ENCODE measurements around the gene BCAP31.

BCAP31 gene

DNA sequence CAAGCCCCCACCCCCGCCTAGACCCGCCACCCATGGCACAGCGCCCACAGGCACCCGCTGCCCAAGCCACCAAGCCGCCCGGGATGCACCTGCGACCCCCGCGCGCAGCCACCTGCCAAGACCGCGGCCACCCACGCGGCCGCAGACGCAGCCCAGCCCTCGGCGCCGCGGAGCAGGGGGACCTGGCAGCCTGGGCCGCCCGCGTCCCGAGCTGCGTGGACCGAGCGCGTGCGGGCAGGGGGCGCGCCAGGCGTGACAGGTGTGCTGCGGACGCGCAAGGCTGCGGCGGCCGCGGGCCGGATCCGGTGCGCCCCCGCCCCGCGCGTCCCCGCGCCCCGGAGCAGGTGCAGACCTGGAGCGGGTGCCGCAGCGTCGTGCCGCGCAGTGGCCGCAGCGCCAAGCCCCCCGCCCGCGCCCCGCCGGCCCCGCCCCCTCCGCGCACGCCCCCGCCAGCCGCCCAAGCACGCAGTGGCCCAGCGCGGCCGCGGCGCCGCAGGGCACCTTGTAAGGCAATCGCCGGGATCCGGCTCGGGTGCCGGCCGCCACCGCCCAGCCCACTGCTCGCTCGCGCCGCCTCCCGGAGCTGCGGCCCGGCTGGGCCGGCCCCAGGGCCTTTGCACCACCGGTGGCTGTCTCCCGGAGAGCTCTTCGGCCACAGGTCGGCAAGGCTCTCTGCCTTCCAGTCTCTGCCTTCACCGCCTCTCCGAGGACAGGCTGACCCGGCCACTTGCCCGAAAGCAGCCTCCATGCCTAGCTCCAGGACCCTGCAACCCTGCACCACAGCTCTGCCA lies 50.6 kb downstream of the BCAP31 start, which contains the start of gene PNCK:
PNCK (minus strand) TSS at position 386 of the 791 bp plus-strand sequence. CDS start 737 bp downstream, outside the sequence.
- DNase-seq (ENCODE audit: low read depth) = no peak

DNA sequence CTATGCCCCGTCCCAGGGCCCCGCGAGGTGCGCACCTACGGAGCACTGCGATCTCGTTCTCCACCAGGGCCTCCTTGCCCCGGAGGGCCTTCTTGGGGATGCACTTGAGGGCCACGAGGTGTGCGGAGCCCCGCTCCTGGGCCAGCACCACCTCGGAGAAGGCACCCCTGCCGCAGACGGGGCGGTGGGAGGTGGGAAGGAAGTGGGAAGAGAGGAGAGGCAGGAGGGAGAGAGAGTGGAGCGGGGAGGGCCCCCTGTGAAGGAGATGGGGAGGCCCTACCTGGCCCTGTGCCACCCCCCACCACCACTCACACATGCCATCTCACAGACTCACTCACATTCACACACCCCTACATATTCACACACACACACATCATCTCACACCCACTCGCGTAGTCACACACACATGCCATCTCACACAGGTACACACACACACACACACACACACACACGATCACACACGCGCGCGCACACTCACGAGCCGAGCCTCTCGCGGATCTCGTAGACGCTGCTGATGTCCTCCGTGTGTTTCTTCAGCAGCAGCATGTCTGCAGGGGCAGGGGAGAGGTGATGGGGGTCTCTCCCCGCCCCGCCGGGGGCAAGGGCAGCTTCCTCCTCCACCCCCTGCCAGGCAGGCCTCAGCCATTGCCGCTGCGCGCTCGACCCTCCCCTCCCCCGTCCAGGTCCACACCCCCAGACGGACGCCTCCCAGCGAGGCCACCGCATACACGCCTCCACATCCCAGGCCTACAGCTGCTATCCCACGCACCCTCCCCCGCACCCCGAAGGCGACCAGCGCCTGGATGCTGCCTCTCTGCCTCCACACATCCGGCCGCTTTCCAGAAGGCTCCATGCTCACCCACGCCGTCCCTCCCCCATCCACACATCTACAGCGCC lies 51.4 kb downstream of the BCAP31 start:
- DNase-seq (ENCODE audit: low read depth) = no peak

DNA sequence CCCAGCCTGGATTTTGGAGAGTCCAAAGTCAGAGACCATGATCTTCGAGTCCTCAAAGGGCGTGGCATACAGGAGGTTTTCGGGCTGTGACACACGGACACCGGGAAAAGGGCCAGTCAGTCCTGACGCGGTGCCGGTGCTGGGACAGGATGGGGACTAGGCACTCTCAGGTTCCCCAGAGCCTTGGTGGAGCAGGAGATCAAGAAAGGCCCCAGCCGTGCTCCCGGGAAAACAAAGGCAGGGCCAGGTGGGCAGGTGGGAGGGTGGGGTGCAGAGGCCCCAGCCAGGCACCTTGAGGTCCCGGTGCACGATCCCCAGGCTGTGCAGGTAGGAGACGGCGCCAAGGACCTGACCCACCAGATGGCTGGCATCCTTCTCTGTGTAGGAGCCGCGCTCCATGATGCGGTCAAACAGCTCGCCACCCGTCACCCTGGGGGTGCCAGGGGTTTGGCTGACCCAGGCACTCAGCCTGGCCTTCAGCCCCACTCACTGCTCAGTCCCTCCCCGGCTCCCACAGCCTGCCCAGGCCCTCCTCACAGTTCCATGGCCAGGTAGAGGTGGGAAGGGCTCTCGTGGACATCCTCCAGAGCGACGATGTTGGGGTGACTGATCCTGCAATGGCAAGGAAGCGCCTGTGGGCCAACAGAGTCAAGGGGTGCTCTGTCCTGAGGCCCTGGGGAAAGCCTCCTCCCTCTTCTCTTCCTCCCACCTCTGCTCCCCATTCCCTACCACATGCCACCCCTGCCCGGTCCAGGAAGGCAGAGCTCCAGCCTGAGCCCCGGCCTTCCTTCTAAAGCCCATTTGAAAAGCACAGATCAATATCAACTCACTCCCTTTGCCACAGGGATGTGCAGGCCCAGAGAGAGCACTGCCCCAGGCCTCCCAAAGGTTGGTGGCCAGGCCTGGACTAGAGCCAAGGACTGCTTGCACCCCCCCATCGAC lies 52.3 kb downstream of the BCAP31 start:
- DNase-seq (ENCODE audit: low read depth) = no peak

DNA sequence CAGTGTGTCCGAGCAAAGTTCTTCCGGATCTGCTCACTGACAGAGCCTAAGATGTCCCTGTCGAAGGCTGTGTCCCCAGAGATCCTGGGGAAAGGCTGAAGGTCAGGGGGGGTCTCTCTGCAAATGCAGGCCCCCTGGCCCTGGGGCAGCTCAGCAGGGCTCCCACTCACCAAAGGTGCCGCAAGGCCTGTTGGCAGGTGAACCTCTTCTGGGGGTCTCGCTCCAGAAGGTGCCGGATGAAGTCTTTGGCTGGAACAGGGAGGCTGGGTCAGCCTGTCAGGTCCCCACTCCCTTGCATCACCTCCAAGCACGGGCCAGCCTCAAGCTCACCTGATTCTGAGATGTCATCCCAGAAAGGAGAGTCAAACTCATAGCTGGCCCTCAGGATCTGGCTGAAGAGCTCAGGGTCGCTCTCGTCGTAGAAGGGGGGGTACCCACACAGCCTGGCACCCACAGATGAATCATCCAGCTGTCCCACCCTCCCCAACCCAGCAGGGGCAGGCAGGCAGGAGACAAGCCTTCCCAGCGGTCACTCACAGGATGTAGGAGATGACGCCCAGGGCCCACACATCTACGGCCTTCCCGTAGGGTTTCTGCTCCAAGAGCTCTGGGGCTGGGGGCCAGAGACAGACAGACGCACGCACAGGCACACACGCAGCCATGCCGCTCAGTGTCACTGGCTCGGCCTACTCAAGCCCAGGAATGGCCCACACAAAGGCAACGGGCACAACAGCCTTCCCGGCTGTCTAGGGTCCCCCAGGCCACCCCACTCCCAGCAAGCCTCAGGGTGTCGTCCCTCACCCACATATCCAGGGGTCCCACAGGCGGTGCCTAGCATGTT lies 53.2 kb downstream of the BCAP31 start:
- no peak for DNase-seq (ENCODE audit: low read depth)

DNA sequence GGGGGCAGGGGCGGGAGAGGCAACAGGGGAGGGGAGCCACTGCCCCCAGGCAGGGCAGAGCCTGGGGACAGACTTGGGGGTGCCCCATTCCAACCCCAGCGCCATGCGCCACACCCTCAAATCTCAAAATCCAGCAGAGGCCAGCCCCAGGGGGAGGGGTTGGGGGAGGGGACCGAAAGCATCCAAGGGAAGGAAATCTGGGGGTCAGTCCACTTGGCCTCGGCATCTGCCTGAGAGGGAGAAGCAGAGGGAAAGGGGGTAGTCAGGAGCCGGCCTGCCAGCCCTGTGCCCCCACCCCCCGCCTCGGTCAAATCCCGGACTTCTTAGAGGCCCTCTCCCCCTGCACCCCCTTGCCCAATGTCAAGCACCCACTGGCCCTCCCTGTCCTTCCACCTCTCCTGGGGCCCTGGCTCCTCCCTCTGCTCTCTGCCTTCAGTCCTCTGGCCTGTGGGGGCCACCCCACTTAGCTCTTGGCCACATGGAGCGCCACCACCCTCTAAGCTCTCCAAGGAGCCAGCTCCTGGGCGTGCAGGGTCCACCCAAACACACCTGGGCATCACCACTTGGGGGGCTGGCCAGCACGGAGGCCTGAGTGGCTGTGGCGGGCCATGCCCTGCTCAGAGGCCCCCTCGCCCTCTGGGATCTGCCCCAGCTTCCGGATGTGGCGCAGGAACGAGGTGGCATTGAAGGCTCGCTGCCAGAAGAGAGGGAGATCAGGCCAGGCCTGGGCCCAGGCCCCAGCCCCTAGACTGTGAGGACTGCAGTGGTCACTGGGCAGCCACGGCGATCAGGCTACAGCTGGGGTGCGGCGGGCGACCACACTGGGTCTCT lies 54.1 kb downstream of the BCAP31 start:
- DNase-seq (ENCODE audit: low read depth) = no peak

DNA sequence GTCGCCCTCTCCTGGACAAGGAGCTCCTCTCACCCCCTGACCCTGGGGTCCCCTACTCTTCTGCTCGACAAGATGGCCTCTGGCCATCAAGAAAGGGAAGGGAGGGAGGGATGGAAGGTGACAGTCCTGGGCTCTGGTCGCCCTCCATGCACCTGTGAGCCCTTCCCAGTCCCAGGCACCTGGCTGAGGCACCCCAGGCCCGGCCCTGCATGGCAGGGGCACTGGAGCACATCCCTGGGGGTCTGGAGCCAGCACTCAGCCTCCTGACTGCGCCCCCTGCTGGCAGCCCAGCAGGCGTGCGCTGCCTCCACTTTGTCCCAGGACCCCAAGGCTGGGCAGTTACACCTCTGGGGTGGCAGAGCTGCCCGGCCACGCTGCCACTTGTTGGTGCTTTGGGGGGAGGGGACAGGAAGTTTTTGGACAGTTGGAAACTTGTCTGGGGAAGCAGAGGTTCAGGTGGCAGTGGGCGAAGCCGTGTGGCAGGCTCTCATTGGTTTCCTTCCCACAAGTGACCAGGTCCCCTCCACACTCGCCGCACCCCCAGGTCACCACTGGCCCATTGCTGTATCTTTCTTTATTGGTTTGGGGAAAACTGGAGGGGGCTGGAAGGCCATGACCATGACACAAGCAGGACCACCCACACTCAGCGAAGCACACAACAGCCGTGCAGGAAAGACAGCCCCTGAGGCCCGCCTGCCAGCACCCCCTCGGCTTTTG lies 54.9 kb downstream of the BCAP31 start:
- no peak for DNase-seq (ENCODE audit: low read depth)

DNA sequence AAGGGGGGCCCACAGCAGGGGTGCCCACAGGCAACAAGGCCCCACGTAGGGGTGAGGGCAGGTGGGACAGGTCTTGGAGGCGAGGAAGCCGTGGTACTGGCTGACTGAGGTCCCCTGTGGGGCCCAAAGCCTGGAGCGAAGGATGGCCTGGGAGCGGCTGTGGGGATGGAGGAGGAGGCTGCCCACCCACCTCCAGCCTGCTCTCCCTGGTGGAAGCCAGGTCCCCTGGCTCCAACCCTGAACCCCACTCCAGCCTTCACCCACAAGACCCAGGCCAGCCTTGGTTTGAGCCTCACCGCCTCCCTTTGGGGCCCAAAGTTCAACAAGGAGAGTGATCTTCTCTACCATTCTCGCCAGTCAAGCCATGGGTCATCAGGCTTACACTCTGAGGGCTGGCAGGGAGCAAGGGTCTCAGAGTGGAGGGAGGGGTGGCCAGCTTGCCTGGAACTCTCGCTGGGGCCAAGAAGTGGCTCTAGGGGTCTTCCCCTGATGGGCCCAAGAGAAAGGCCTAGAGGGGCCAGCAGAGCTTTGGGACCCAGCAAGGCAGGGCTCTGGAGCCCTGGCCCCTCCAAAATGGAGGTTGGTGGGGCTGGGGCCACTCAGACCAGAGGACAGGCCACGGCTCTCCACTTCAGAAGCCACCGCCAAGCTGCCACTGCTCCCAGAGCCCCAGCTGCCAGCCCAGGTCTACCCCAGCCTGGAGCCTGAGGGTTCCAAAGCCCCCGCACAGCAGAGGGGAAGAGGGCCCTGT lies 55.6 kb downstream of the BCAP31 start:
- no peak for DNase-seq (ENCODE audit: low read depth)

DNA sequence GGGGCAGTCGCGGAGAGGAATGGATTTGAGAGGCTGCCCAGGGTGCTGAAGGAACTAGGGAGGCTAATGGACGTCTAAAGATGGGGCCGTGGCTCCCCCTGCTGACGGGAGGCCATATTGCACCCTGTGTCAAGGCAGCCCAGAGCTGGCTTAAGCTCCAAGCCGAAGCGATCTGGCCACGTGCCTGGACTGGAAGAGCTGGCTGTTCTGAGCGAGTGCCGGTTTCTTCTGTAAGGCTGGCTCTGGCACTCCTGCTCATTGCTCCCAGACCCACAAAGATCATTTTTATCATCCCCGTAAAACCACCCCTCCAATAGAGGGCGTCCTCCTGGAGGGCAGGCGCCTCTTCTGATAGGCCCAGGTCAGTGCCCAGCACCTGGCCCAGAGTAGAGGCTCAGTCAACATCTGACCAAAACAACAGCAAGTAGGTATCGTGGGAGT lies 56.2 kb downstream of the BCAP31 start:
- DNase-seq (ENCODE audit: low read depth) = peak; percentile 16

DNA sequence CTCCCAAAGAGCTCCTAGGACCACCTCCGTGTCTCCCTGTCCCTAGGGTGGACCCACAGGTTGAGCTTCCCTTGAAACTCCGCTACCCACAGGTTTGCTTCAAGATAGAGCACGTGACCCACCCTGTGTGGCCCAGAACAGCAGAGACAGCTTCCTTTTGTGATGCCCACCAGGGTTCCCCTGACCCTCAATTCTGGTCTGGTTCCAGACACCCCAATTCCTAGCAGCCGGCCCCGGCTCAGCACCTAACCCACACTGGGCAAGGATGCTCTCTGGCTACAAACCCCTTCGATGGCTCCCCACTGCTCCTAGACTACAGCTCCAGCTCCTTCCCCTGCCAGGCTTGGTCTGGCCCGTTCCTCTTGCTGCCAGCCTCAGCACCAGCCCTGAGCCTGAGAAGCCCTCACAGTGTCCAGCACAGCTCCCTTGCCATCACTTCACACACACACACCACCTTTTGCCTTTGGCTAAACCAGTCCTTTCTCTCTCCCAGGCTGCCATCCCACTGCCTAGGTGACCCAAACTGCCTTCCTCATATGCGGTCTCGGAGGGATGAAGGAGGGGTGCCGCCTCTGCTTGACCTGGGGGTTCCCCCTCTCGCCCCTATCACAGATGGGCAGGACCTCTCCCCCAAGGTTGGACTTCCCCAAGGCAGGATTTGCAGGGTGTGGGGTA lies 56.8 kb downstream of the BCAP31 start:
- DNase-seq (ENCODE audit: low read depth) = no peak

DNA sequence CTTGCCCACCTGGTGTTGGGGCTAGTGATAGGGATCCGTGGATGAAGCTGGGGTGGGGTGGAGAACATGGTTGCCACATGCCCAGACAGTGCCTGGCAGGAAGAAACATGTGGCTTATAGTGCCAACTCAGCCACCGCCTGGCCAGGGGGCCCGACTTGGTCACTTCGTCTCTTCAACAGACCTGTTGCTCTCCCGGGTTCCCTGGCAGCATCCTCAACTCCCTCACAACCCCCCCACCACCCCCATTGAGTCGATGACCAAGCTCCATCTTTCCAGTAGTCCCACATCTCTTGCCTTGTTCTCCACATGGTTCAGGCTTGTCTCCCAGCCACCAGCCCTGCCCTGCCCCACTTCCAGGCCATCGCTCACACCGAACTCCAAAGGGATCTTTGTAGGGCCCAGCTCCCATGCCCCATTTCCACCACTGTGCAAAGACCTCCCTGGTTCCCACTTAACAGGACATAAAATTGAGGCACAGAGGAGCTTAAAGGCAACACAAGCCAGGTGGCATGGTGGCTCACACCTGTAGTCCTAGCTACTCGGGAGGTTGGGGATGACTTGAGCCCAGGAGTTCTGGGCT lies 58.4 kb downstream of the BCAP31 start:
- DNase-seq (ENCODE audit: low read depth) = no peak

DNA sequence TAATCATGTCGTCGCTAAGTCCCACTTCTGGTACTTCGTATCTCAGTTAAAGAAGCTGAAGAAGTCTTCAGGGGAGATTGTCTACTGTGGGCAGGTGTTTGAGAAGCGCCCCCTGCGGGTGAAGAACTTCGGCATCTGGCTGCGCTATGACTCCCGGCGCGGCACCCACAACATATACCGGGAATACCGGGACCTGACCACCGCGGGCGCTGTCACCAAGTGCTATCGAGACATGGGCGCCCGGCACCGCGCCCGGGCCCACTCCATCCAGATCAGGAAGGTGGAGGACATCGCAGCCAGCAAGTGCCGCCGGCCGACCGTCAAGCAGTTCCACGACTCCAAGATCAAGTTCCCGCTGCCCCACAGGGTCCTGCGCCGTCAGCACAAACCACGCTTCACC lies 61.9 kb downstream of the BCAP31 start:
- DNase-seq (ENCODE audit: low read depth) = no peak

DNA sequence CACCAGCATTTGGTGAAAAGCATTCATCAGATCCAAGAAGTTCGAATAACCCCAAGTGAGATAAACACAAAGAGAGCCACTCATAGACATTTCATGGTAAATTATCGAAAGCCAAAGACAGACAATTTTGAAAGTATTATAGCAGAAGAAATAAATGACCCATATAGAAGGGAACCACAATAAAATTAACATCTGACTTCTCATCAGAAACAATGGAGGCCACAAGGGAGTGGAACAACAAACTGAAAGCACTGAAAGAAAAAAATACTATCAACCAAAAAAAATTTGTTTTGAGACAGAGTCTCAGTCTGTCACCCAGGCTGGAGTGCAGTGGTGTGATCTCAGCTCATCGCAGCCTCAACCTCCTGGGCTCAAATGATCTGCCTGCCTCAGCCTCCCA lies 64.9 kb downstream of the BCAP31 start:
- DNase-seq (ENCODE audit: low read depth) = no peak

DNA sequence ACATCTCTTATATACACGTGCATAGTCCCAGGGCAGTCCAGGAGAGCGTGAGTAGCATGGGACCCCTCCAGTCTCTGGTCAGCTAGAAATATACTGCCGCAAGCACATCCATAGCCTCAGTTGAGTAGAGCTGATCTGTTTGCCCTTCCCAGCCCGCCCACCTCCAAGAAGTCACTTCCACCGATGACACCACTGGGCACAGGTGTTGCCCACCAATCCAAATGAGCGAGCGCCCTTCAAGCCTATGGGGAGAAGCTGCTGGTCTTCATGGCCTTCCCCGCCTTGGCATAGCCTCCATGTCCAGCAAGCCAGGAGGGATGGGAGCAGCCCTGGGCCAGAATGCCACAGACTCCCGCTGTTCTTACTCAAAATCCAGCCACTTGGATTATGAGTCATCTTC lies 67.0 kb downstream of the BCAP31 start:
- no peak for DNase-seq (ENCODE audit: low read depth)

DNA sequence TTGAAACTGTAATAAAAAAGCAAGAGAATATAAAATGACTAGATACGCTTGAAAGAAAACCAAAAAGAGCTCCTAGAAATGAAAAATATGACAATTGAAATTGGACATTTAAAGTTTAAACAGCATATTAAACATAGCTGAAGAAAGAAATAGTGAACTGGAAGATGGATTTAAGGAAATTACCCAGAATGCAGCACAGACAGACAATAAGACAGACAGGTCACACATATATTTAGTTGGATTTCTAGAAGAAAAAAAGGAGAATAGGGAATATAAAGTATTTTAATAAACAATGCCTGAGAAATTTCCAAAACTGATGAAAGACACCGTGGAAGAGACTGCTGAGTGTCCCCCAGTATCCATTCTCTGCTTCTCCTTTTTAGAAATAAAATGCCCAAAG lies 70.6 kb downstream of the BCAP31 start:
- no peak for DNase-seq (ENCODE audit: low read depth)

DNA sequence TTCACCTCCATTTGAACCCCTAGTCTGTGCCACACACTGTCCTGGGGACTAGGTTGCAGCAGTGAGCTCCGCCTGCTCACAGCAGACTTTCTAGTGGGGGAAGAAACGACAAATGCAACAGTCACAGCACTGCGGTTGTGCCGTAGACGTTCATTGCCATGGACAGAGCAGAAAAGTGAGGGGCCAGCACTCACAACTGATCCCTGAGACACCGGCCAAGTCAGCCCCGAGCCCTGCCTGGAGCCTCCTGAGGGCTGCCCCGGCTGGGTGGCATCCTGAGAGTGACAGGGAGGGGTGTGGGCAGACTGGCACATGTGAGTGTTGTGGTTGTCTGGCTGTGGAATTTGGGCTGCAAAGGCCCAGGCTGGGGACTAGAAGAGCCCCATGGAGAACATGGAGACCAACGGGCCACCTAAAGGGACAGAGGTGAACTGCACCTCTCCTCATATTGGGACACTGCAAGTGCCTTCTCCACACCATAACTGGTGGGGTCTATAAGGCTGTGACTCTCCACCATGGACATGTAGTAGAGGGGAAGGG lies 72.6 kb downstream of the BCAP31 start:
- no peak for DNase-seq (ENCODE audit: low read depth)

DNA sequence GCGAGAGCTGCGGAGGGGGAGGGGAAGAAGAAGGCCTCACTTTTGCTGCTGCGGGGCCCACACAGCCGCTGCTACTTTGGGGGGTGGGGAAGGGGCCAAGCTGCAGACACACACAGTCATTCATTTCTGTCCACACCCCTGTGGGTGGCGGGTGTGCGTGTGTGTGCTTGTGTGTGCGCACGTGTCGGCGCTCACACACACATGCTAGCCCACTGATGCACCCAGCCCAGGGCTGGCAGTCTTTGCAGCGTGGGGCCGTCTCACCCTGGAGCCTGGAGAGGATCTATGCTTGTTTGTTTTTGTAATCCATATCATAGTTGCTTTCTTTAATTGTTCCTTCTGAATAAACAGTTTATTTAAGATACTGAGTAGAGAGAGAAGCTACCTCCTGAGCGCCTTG lies 73.2 kb downstream of the BCAP31 start:
- DNase-seq (ENCODE audit: low read depth) = no peak
